SK-N-SH treated with all-trans-retinoic acid at 6 μM for 48 hours (cell line): ENCODE measurements around the gene DLG5.

Source experiments
- ATAC-seq: fragments of 200-7000 bp; cut with Tn5 transposase; 3 replicates; pipeline ENCODE4 v1.9.1; 2020; ENCODE audit warnings: mild to moderate bottlenecking, moderate library complexity
- ARNTL ChIP-seq: fragments of 450-650 bp; formaldehyde crosslinking; IDR thresholded peaks from 2 replicates; pipeline ENCODE4 v1.5.0; 2020; ENCODE audit warnings: low read depth, mild to moderate bottlenecking, moderate library complexity, borderline replicate concordance
- BACH2 ChIP-seq: fragments of 250-450 bp; sonication (Bioruptor Pico); IDR thresholded peaks from 2 replicates; pipeline ENCODE4 v1.9.0; 2021; ENCODE audit warnings: mild to moderate bottlenecking, borderline replicate concordance
- CSDC2 ChIP-seq: fragments of 250-450 bp; sonication (Bioruptor Pico); IDR thresholded peaks from 2 replicates; pipeline ENCODE4 v1.5.0; 2020; ENCODE audit warnings: mild to moderate bottlenecking, moderate library complexity
- ESRRG ChIP-seq: fragments of 250-450 bp; sonication (Bioruptor Pico); IDR thresholded peaks from 2 replicates; pipeline ENCODE4 v1.6.1; 2021; ENCODE audit warnings: mild to moderate bottlenecking
- GLIS3 ChIP-seq: fragments of 250-450 bp; sonication (Bioruptor Pico); IDR thresholded peaks from 2 replicates; pipeline ENCODE4 v1.5.0; 2020; ENCODE audit warnings: mild to moderate bottlenecking, moderate library complexity
- ISL1 ChIP-seq: fragments of 250-450 bp; sonication (Bioruptor Pico); IDR thresholded peaks from 2 replicates; pipeline ENCODE4 v2.1.2; 2022; ENCODE audit warnings: mild to moderate bottlenecking, moderate library complexity
- OSR1 ChIP-seq: fragments of 250-450 bp; sonication (Bioruptor Pico); IDR thresholded peaks from 2 replicates; pipeline ENCODE4 v1.8.0; 2022; ENCODE audit warnings: moderate library complexity, mild to moderate bottlenecking, inconsistent platforms
- PPARA ChIP-seq: fragments of 250-450 bp; sonication (Bioruptor Pico); IDR thresholded peaks from 2 replicates; pipeline ENCODE4 v1.5.0; 2020; ENCODE audit warnings: mild to moderate bottlenecking, borderline replicate concordance
- RARB ChIP-seq: fragments of 250-450 bp; sonication (Bioruptor Pico); IDR thresholded peaks from 2 replicates; pipeline ENCODE4 v1.8.0; 2021; ENCODE audit warnings: mild to moderate bottlenecking, moderate library complexity
- TCF4 ChIP-seq: fragments of 250-450 bp; sonication (Bioruptor Pico); IDR thresholded peaks from 2 replicates; pipeline ENCODE4 v1.8.0; 2021; ENCODE audit warnings: mild to moderate bottlenecking, moderate library complexity, borderline replicate concordance
- TOX ChIP-seq: fragments of 250-450 bp; sonication (Bioruptor Pico); IDR thresholded peaks from 2 replicates; pipeline ENCODE4 v1.8.0; 2021; ENCODE audit warnings: mild to moderate bottlenecking, moderate library complexity, borderline replicate concordance
- ZFP3 ChIP-seq: fragments of 250-450 bp; sonication (Bioruptor Pico); IDR thresholded peaks from 2 replicates; pipeline ENCODE4 v1.5.0; 2020; ENCODE audit warnings: mild to moderate bottlenecking, moderate library complexity
- ZFP30 ChIP-seq: fragments of 450-650 bp; formaldehyde crosslinking; IDR thresholded peaks from 2 replicates; pipeline ENCODE4 v1.5.0; 2022; ENCODE audit warnings: mild to moderate bottlenecking, moderate library complexity
- ZNF565 ChIP-seq: fragments of 450-650 bp; formaldehyde crosslinking; conservative IDR thresholded peaks from 2 replicates; pipeline ENCODE4 v1.5.0; 2020; ENCODE audit warnings: low read depth, mild to moderate bottlenecking, moderate library complexity
- ZNF70 ChIP-seq: fragments of 450-650 bp; formaldehyde crosslinking; IDR thresholded peaks from 2 replicates; pipeline ENCODE4 v1.5.0; 2020; ENCODE audit warnings: mild to moderate bottlenecking, moderate library complexity
- ZNF8 ChIP-seq: fragments of 450-650 bp; formaldehyde crosslinking; IDR thresholded peaks from 2 replicates; pipeline ENCODE4 v1.5.0; 2020; ENCODE audit warnings: mild to moderate bottlenecking, moderate library complexity
- TF ChIP-seq, protein P1 (sequence below): fragments of 250-450 bp; sonication (Bioruptor Pico); IDR thresholded peaks from 2 replicates; pipeline ENCODE4 v1.8.0; 2021; ENCODE audit warnings: low read depth, mild to moderate bottlenecking, moderate library complexity, borderline replicate concordance
- TF ChIP-seq, protein P2 (sequence below): fragments of 250-450 bp; sonication (Bioruptor Pico); IDR thresholded peaks from 2 replicates; pipeline ENCODE4 v1.8.0; 2020; ENCODE audit warnings: mild to moderate bottlenecking, moderate library complexity, borderline replicate concordance
- TF ChIP-seq, protein P3 (sequence below): fragments of 250-450 bp; sonication (Bioruptor Pico); IDR thresholded peaks from 2 replicates; pipeline ENCODE4 v1.5.1; 2020; ENCODE audit warnings: low read depth, mild to moderate bottlenecking, moderate library complexity
- TF ChIP-seq, protein P4 (sequence below): fragments of 250-450 bp; sonication (Bioruptor Pico); IDR thresholded peaks from 2 replicates; pipeline ENCODE4 v1.5.0; 2020; ENCODE audit warnings: mild to moderate bottlenecking, moderate library complexity

The DLG5 gene

DNA sequence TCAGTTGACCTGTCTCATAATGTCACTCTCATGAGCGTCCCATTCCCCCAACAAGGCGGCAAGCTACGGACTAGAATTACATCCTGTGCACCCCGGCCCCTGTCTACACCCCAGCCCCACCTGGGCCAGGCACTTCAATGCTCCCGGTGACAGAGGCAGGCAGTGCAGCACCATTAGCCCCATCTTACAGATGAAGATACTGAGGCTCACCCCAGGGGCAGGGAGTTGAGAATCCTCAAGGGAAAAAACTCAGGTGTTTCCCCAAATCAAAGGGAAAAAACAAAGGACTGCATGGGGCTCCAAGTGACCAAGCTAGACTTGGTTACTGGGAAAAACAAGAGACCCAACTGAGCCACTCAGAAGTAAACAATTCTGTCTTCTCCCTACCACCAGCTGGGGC is 4.5 kb downstream of the DLG5 start:
- ATAC-seq, result no peak

DNA sequence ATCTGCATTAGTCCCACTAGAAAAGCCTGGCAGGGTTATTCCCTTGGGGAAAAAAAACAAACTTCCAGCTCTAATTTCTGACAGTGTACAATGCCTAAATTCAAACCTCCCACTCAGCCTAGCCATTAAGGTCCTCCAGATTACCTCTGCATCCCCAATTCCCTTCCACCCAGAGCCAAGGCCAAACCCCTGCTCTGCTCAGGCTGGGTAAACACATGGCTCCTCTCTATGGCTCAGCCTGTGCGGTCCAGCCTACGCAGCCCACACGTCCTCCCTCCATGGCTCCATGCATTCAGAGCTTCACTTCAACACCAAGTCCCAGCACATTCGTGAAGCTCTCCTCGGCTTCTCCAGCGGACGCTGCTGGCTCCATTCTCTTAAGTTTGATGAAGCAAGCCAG is 5.2 kb downstream of the DLG5 start:
- no peak for TF ChIP-seq ZFP3 (CRISPR knock-in tag)
- no peak for TF ChIP-seq ESRRG
- no peak for TF ChIP-seq ISL1
- TF ChIP-seq, protein P1, sequence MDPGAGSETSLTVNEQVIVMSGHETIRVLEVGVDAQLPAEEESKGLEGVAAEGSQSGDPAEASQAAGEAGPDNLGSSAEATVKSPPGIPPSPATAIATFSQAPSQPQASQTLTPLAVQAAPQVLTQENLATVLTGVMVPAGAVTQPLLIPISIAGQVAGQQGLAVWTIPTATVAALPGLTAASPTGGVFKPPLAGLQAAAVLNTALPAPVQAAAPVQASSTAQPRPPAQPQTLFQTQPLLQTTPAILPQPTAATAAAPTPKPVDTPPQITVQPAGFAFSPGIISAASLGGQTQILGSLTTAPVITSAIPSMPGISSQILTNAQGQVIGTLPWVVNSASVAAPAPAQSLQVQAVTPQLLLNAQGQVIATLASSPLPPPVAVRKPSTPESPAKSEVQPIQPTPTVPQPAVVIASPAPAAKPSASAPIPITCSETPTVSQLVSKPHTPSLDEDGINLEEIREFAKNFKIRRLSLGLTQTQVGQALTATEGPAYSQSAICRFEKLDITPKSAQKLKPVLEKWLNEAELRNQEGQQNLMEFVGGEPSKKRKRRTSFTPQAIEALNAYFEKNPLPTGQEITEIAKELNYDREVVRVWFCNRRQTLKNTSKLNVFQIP (CRISPR knock-in tag), result no peak
- TF ChIP-seq ZNF8 (CRISPR knock-in tag), result no peak
- TF ChIP-seq PPARA (CRISPR knock-in tag), result no peak
- TF ChIP-seq ZNF565 (CRISPR knock-in tag), result no peak
- TF ChIP-seq TOX (CRISPR knock-in tag), result no peak
- no peak for TF ChIP-seq CSDC2
- no peak for TF ChIP-seq GLIS3 (CRISPR knock-in tag)
- ATAC-seq, result no peak

More for the DNA sequence above, 4.5 kb downstream of the DLG5 start:
- TF ChIP-seq, protein P1 (CRISPR knock-in tag), result no peak
- no peak for TF ChIP-seq ZFP30 (CRISPR knock-in tag)

DNA sequence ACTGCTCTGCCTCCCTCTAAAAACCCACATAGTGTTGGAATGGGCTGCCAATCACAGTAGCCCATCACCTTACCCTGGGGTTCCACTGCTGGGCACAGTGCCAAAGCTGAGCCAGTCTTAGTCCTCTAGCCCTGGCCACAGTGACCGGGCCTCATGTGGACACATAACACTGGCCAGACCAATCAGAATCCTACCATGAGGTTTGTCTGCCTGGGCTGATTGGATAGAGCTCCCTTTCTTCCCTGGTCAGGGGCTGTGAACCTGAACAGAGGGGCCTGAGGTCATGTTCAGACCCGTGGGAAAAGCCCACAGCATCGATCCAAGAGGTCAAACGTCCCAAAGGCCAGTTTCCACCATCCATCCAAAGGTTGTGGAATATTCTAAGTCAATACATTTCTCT is 6.1 kb downstream of the DLG5 start:
- no peak for ATAC-seq
- TF ChIP-seq ZFP3 (CRISPR knock-in tag) (no peak), RARB (CRISPR knock-in tag) (no peak), TCF4 (CRISPR knock-in tag) (no peak)

DNA sequence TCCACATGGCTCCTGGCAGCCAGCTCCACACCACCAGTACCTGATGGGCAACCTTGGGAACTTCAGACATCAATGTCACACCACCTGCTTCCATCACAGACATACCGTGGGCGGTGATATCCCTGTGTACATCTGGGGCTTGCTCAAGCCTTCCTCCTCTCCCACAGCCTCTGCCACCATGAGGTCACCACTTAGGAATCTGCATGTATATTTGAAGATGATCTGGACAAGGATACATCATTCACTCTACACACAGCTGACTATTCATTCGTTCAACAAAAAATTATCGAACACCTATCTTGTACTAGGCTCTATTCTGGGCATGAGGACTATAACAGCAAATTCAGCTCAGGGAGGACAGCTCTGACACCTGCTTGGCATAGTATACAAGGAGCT is 6.8 kb downstream of the DLG5 start:
- TF ChIP-seq, protein P2, sequence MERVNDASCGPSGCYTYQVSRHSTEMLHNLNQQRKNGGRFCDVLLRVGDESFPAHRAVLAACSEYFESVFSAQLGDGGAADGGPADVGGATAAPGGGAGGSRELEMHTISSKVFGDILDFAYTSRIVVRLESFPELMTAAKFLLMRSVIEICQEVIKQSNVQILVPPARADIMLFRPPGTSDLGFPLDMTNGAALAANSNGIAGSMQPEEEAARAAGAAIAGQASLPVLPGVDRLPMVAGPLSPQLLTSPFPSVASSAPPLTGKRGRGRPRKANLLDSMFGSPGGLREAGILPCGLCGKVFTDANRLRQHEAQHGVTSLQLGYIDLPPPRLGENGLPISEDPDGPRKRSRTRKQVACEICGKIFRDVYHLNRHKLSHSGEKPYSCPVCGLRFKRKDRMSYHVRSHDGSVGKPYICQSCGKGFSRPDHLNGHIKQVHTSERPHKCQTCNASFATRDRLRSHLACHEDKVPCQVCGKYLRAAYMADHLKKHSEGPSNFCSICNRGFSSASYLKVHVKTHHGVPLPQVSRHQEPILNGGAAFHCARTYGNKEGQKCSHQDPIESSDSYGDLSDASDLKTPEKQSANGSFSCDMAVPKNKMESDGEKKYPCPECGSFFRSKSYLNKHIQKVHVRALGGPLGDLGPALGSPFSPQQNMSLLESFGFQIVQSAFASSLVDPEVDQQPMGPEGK (CRISPR knock-in tag), result no peak
- TF ChIP-seq ZNF70 (no peak), ISL1 (no peak), OSR1 (CRISPR knock-in tag) (no peak), ZFP3 (CRISPR knock-in tag) (no peak), BACH2 (CRISPR knock-in tag) (no peak), ESRRG (no peak), ARNTL (no peak)
- TF ChIP-seq, protein P3, sequence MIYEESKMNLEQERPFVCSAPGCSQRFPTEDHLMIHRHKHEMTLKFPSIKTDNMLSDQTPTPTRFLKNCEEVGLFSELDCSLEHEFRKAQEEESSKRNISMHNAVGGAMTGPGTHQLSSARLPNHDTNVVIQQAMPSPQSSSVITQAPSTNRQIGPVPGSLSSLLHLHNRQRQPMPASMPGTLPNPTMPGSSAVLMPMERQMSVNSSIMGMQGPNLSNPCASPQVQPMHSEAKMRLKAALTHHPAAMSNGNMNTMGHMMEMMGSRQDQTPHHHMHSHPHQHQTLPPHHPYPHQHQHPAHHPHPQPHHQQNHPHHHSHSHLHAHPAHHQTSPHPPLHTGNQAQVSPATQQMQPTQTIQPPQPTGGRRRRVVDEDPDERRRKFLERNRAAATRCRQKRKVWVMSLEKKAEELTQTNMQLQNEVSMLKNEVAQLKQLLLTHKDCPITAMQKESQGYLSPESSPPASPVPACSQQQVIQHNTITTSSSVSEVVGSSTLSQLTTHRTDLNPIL (CRISPR knock-in tag), result no peak
- peak; percentile 89 for ATAC-seq

DNA sequence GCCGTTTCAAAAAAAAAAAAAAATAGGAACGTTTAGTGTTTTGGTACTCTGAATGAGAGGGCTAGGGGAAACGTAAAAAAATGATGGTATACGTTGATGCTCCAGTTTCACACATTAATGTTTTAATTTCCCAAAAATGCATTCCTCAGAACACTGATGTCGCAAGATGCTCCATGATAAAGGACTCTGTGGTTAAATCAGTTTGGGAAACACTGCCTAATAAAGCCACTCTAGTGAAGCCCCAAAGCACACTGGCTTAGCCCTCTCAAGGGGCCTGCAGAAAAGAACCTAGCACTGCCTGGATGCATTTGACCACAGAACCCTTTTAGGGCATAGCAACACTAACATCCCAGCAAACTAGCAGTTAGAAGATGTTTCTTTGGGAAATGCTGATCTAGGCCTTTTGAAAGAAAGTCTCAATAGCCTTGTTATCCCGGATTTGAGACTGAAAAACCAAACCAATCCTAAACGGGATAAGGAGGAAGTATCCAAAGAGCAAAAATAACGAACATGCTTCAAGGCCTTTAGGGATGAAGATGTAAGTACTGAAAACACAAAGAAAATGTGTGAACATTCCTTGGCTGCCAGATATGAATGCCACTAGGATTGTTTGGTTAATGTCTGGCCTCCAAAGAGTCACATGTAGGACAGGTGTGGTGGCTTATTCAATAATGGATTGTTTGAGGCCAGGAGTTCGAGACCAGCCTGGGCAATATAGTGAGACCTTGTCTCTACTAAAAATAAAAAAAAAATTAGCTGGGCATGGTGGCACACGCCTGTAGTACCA is 11.0 kb downstream of the DLG5 start:
- no peak for ATAC-seq
- TF ChIP-seq OSR1 (CRISPR knock-in tag), result no peak
- TF ChIP-seq ZFP3 (CRISPR knock-in tag), result no peak
- TF ChIP-seq, protein P4, sequence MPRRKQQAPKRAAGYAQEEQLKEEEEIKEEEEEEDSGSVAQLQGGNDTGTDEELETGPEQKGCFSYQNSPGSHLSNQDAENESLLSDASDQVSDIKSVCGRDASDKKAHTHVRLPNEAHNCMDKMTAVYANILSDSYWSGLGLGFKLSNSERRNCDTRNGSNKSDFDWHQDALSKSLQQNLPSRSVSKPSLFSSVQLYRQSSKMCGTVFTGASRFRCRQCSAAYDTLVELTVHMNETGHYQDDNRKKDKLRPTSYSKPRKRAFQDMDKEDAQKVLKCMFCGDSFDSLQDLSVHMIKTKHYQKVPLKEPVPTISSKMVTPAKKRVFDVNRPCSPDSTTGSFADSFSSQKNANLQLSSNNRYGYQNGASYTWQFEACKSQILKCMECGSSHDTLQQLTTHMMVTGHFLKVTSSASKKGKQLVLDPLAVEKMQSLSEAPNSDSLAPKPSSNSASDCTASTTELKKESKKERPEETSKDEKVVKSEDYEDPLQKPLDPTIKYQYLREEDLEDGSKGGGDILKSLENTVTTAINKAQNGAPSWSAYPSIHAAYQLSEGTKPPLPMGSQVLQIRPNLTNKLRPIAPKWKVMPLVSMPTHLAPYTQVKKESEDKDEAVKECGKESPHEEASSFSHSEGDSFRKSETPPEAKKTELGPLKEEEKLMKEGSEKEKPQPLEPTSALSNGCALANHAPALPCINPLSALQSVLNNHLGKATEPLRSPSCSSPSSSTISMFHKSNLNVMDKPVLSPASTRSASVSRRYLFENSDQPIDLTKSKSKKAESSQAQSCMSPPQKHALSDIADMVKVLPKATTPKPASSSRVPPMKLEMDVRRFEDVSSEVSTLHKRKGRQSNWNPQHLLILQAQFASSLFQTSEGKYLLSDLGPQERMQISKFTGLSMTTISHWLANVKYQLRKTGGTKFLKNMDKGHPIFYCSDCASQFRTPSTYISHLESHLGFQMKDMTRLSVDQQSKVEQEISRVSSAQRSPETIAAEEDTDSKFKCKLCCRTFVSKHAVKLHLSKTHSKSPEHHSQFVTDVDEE (CRISPR knock-in tag), result no peak
- TF ChIP-seq, protein P2 (CRISPR knock-in tag), result no peak
- TF ChIP-seq TOX (CRISPR knock-in tag), result no peak
- no peak for TF ChIP-seq ZNF70
- TF ChIP-seq ZFP30 (CRISPR knock-in tag), result no peak
